Muscle of leg (tissue), 11 donors: ENCODE results near the gene ZER1. TPM values are rescaled to one million over a fixed set of nuclear protein-coding genes. Genes with fewer than 3 reads are reported as not detected.
A peak's percentile ranks its signal among the peaks of the same experiment; 100 is the strongest.
"Not testable (repeated sequence)": the region's sequence is repeated elsewhere in the genome, so short reads cannot be mapped to it uniquely, and the experiment has no call there.

ENCODE experiments used
- DNase-seq: peaks from one replicate; pipeline ENCODE4 v3.0.0; 2013
- H3K27ac ChIP-seq: one replicate; pipeline ENCODE4 v1.5.1; 2013; ENCODE audit warnings: mild to moderate bottlenecking, low read length, control low read depth
- H3K27me3 ChIP-seq: one replicate; pipeline ENCODE4 v1.6.1; 2013; ENCODE audit warnings: low read length; ENCODE audit not compliant: control insufficient read depth, insufficient read depth
- H3K36me3 ChIP-seq: one replicate; pipeline ENCODE4 v1.6.1; 2013; ENCODE audit warnings: low read length; ENCODE audit not compliant: control insufficient read depth, insufficient read depth
- H3K4me1 ChIP-seq: one replicate; pipeline ENCODE4 v1.6.1; 2013; ENCODE audit warnings: low read length; ENCODE audit not compliant: control insufficient read depth, insufficient read depth
- H3K4me3 ChIP-seq: one replicate; pipeline ENCODE4 v1.5.1; 2013; ENCODE audit warnings: low read length, control low read depth
- H3K9me3 ChIP-seq: replicated peaks from 2 replicates; pipeline ENCODE4 v1.6.1; 2013; ENCODE audit warnings: low read depth, low read length; ENCODE audit not compliant: control insufficient read depth
- WGBS: methylation state at CpG from one replicate; pipeline ENCODE4 v1.1.5; 2013; ENCODE audit warnings: missing lambda C conversion rate; ENCODE audit not compliant: insufficient coverage; 5-methylcytosine and 5-hydroxymethylcytosine counted together
- polyA plus RNA-seq, 8 donors: library from polyadenylated mRNA; unstranded; fragments of 120-200 nt; gene quantifications; one replicate each; pipeline versions ENCODE4 v1.2.1 to v1.2.3, GENCODE V29; 2013; ENCODE audit warnings: inconsistent platforms in 1 of 8, low replicate concordance in 1 of 8; ENCODE audit not compliant: insufficient read length in 8 of 8, insufficient read depth in 1 of 8
- total RNA-seq: library from RNA; stranded (reverse); fragments of 120-200 nt; gene quantifications from one replicate; pipeline ENCODE4 v1.2.4, GENCODE V29; 2013

Gene ZER1
- total and polyA plus RNA-seq, 9 donors, result 14.2 to 42.6 (median 32.9) TPM

DNA sequence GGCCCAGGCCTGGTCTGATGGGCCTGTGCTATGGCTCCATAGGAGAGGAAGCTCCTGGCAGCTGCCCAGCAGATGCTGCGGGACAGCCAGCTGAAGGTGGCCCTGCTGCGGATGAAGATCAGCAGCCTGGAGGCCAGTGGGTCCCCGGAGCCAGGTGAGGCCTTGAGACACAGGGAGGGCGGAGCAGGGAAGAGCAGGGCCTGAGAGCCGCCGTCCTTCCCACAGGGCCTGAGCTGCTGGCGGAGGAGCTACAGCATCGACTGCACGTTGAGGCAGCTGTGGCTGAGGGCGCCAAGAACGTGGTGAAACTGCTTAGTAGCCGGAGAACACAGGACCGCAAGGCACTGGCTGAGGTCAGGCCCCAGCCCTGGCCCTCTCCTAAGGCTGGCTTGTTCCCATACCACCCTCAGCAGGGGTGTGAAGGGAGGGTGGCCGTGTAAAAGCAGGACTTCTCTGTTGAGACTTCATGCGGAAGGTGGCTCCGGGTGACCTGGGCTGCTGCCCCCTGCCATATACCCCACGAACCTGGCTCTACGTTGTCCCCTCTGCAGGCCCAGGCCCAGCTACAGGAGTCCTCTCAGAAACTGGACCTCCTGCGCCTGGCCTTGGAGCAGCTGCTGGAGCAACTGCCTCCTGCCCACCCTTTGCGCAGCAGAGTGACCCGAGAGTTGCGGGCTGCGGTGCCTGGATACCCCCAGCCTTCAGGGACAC, 64.9 kb downstream of the ZER1 start:
- peak; percentile 40 for DNase-seq
- H3K36me3 ChIP-seq, result peaks cover 13% of the 10 kb centered on the region
- H3K27me3 ChIP-seq, result no peaks in the 10 kb centered on the region
- WGBS, result 68% methylated on average over 21 of the region's 23 CpGs
- no peaks in the 10 kb centered on the region for H3K9me3 ChIP-seq
- H3K27ac ChIP-seq, result peak overlapping the region; percentile 7
- H3K4me3 ChIP-seq, result no peak overlapping the region
- H3K4me1 ChIP-seq, result peaks cover 29% of the 10 kb centered on the region

DNA sequence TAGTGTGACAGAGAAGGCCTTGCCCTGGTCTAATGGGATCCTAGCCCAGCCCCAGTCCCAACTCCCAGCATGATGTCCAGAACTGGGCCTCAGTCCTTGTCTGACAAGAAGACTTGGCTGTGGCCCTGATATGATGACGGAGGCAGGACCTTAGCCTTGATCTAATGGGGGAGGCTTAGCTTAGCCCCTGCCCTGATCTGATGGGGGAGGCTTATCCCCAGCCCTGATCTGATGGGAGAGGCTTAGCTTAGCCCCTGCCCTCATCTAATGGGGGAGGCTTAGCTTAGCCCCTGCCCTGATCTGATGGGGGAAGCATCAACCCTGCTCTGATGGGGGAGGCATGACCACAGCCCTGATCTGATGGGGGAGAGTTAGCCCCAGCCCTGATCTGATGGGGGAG, 65.7 kb downstream of the ZER1 start:
- WGBS, result no CpG with 5 or more reads among the region's 1 CpG
- H3K4me1 ChIP-seq, result peaks cover 29% of the 10 kb centered on the region
- no peak overlapping the region for H3K27ac ChIP-seq
- peaks cover 13% of the 10 kb centered on the region for H3K36me3 ChIP-seq
- H3K27me3 ChIP-seq, result no peaks in the 10 kb centered on the region
- H3K4me3 ChIP-seq, result no peak overlapping the region
- no peak for DNase-seq
- H3K9me3 ChIP-seq, result no peaks in the 10 kb centered on the region

DNA sequence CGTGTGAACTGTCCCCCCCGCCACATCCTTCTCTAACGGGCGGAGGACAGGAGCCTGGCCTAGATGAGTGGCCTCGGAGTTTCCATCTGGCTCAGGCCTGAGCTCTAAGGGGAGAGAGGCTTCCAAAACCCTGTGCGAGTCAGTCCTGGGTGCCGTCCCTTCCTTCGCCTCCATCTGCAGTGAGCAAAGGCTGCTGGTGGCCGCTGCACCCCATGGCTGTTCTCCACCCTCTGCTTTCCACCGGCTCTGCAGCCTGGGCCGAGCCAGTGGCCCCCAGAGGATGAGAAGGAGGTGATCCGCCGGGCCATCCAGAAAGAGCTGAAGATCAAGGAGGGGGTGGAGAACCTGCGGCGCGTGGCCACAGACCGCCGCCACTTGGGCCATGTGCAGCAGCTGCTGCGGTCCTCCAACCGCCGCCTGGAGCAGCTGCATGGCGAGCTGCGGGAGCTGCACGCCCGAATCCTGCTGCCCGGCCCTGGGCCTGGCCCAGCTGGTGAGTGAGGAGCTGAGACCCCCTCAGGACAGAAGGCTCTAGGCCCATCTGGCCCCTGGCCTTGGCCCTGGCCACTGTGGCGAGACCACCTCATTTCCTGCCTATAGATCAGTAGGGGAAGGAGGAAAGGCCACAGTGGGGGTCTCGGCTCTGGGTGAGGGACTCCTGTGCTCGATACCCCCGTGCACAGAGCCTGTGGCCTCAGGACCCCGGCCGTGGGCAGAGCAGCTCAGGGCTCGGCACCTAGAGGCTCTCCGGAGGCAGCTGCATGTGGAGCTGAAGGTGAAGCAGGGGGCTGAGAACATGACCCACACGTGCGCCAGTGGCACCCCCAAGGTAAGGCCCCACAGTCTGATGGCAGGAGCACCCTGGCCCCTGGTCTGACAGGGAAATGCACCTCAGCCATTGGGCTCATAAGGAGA, 66.4 kb downstream of the ZER1 start:
- H3K9me3 ChIP-seq, result no peaks in the 10 kb centered on the region
- WGBS, result 82% methylated on average over 29 of the region's 36 CpGs
- DNase-seq, result no peak
- H3K4me1 ChIP-seq, result peaks cover 29% of the 10 kb centered on the region
- H3K4me3 ChIP-seq, result no peak overlapping the region
- peaks cover 13% of the 10 kb centered on the region for H3K36me3 ChIP-seq
- peak overlapping the region; percentile 51 for H3K27ac ChIP-seq
- no peaks in the 10 kb centered on the region for H3K27me3 ChIP-seq

- DNase-seq, result no peak
- Histone ChIP-seq H3K9me3 (no peaks in the 10 kb centered on the region), H3K4me3 (no peak overlapping the region), H3K27ac (peak overlapping the region; percentile 29), H3K27me3 (no peaks in the 10 kb centered on the region), H3K4me1 (peaks cover 29% of the 10 kb centered on the region), H3K36me3 (peaks cover 13% of the 10 kb centered on the region)
- 90% methylated on average over 2 of the region's 5 CpGs for WGBS
These were observed 67.4 kb downstream of the ZER1 start for GRCh38 chr9:128704356-128704670.

DNA sequence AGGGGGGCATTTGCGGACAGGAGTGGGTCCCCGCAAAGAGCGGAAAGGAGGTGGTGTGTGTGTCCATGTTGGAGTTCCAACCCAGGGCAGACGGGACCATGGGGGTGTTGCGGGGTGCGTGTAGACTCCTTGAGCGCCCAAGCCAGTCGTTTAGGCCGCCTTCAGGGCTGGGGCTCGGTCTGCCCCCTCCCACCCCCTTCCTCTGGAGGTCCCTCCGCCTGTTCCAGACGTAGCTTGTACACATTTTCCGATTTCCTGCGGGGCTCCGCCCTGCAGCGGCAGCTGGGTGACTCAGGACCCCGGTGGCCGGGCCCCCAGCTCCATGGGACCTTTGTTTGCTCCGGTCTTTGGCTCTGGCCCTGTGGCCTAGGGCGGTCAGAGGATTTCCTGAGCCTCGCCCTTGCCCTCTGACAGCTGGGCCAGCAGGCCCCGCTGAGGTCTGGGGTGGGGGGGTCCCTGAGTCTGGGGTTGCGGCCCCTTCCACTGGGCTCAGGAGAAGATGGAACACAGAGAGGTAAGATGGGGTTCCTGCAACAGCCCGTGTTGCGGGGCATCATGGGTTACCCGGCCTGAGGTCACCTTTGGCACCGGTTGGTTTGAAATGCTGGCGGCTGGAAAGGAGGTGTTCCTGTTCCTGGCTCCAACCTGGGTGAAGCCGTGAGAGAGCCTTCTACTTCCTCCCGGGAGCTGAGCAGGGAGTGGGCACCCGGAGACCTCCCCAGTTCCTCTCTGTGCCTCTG, 67.9 kb downstream of the ZER1 start:
- Histone ChIP-seq H3K4me3 (peak overlapping the region; percentile 67), H3K9me3 (no peaks in the 10 kb centered on the region), H3K4me1 (peaks cover 29% of the 10 kb centered on the region), H3K36me3 (peaks cover 13% of the 10 kb centered on the region), H3K27me3 (no peaks in the 10 kb centered on the region), H3K27ac (peak overlapping the region; percentile 42)
- WGBS, result 60% methylated on average over 24 of the region's 31 CpGs
- DNase-seq, result no peak

DNA sequence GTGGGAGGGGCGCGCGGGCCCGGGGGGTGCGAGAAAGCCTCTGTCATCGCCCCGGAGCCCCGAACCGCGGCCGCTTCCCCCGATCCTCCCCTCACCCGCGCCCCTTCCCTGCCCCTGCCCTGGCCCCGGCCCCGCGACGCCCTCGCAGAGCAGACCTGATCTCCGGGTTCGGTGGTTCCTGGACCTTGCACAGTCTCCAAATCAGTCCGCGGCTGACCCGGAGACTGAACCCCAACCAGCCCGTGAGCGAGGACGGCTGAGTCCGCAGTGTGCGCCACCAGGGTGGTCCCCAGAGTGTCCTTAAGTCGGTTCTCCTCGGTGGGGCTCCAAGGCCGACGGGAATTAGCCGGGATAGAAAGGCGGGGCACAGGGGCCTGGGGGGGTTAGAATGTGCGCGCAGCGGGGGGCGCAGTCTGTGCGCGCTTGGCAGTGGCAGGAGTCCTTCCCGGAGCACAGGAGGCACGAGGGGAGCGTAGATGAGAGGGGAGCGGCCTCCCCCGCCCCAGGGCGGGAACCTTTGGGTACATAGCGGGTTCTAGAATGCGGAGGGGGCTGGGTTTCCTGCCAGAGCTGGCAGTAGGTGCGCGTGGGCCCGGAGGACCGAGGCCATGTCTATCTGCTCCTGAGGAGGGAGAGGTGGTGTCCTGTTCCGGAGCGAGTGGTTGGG, 68.6 kb downstream of the ZER1 start:
- Histone ChIP-seq H3K27me3 (no peaks in the 10 kb centered on the region), H3K36me3 (peaks cover 13% of the 10 kb centered on the region), H3K27ac (peak overlapping the region; percentile 42), H3K4me1 (peaks cover 29% of the 10 kb centered on the region), H3K4me3 (peak overlapping the region; percentile 67), H3K9me3 (no peaks in the 10 kb centered on the region)
- WGBS, result 4% methylated on average over 52 of the region's 55 CpGs
- DNase-seq, result peak; percentile 26

GRCh38 chr9:128702445-128702948, 69.2 kb downstream of the ZER1 start, which contains the start of gene PKN3:
Gene PKN3, plus strand, starts transcription at chr9:128702503. Its CDS starts 413 bp downstream, at chr9:128702916.
- WGBS, result under 1% methylated on average over 65 of the region's 65 CpGs
- Histone ChIP-seq H3K36me3 (peaks cover 14% of the 10 kb centered on the region), H3K27ac (peak within 1 kb of the TSS; percentile 42), H3K9me3 (no peaks in the 10 kb centered on the region), H3K27me3 (no peaks in the 10 kb centered on the region), H3K4me1 (peaks cover 29% of the 10 kb centered on the region), H3K4me3 (peak within 1 kb of the TSS; percentile 67)
- peak; percentile 89 for DNase-seq

DNA sequence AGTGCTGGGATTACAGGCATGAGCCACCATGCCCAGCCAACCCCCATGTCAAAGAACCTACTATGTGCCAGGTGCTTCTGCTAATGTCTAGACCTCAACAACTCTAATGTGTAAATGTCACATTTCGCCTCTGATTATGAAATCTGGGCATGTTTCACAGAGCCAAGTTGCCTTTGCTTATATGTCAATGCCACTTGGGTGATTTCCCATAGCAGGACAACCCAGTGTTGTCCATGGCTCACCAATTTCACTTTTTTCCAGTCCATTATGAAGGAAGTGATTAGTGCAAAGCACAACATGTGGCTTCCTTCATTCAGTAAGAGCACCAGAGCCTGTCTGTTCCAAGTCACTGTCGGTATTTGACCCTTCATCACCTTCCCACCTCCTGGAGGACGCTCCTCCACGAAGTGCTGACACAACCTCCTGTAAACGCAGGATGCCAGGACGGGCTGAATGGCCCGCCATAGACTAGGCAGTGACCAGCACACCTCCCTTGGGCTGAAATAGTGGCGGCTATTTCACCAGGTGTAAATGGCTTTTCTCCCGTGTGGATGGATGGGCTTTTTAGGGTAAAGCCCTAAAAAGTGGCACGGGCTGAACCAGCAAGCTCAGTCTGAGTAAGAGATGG, 70.4 kb downstream of the ZER1 start:
- Histone ChIP-seq H3K9me3 (no peaks in the 10 kb centered on the region), H3K27me3 (no peaks in the 10 kb centered on the region), H3K27ac (no peak overlapping the region), H3K36me3 (peaks cover 14% of the 10 kb centered on the region), H3K4me1 (peaks cover 29% of the 10 kb centered on the region), H3K4me3 (no peak overlapping the region)
- DNase-seq, result no peak
- 52% methylated on average over 4 of the region's 10 CpGs for WGBS

- H3K4me3 ChIP-seq, H3K27ac ChIP-seq, H3K27me3 ChIP-seq, H3K9me3 ChIP-seq, DNase-seq: not testable (repeated sequence)
- WGBS, result 91% methylated on average over 15 of the region's 30 CpGs
- Histone ChIP-seq H3K4me1 (peaks cover 16% of the 10 kb centered on the region), H3K36me3 (peaks cover 19% of the 10 kb centered on the region)
These were observed 72.5 kb downstream of the ZER1 start for GRCh38 chr9:128699096-128699795.
